IgD-negative memory B cell (primary cell): ENCODE results near the gene POU2F1. TPM values are rescaled to one million over a fixed set of nuclear protein-coding genes. Genes with fewer than 3 reads are reported as not detected.

Experiments used
- H3K27ac Mint-ChIP-seq, 3 donors: one replicate each; pipeline ENCODE4 v1.8.0; 2020 to 2022; ENCODE audit warnings: mild to moderate bottlenecking in 3 of 3, mixed read lengths in 3 of 3, moderate library complexity in 1 of 3
- H3K27me3 Mint-ChIP-seq: one replicate; pipeline ENCODE4 v1.8.0; 2021; ENCODE audit warnings: mixed read lengths
- H3K36me3 Mint-ChIP-seq: one replicate; pipeline ENCODE4 v1.8.0; 2020; ENCODE audit warnings: mild to moderate bottlenecking, mixed read lengths
- H3K4me1 Mint-ChIP-seq, 3 donors: one replicate each; pipeline ENCODE4 v1.8.0; 2020 to 2022; ENCODE audit warnings: mixed read lengths in 3 of 3, mild to moderate bottlenecking in 1 of 3
- H3K4me3 Mint-ChIP-seq, 4 donors: one replicate each; pipeline ENCODE4 v1.8.0; 2020 to 2022; ENCODE audit warnings: mild to moderate bottlenecking in 4 of 4, mixed read lengths in 4 of 4, moderate library complexity in 3 of 4
- H3K9me3 Mint-ChIP-seq, 3 donors: one replicate each; pipeline ENCODE4 v1.8.0; 2020 to 2021; ENCODE audit warnings: mixed read lengths in 3 of 3, mild to moderate bottlenecking in 1 of 3
- polyA plus RNA-seq: library from polyadenylated mRNA; unstranded; fragments of 300-500 nt; fragmentation: Illumina TruSeq; gene quantifications from one replicate; pipeline ENCODE4 v1.2.3, GENCODE V29; 2021

The POU2F1 gene
- polyA plus RNA-seq, 1 donor from 2014 or later, result 20.4 TPM

DNA sequence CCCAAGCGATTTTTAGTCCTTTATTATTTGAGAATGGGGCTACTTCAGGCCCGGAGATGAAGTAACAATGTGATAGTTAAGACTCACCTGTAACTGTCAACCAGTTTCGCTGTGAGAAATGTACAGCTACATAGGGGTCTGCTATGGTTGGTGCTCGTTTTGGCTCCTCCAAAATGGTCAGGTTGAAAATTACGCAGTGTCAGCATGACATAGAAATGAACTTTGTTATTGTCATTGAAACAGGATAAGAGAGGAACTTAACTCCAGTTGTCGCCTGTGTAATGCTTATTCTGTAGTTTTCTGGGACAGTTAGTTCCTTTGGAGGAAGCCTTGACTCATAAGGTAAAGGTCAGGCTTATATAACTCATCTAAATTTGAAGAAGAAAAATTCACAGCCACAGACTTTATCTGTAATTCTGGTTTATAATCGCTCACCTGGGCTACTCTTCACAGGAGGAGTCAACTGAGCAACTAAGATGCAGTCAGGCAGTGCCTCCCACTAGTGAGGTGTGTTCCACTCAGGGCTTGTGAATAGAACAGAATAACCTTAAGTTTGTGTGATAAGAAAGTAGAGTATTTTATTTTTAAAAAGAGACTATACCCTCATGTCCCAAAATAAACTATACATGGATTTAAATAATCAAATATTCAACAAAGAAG, 166.7 kb downstream of the POU2F1 start:
- Mint-ChIP-seq H3K9me3 (no peaks in the 10 kb centered on the region), H3K27me3 (no peaks in the 10 kb centered on the region), H3K36me3 (peaks cover 2% of the 10 kb centered on the region), H3K4me3 (no peak overlapping the region), H3K4me1 (peaks cover 0 to 1% (median 0%) of the 10 kb centered on the region in 3 donors), H3K27ac (peak overlapping the region in 2 of 3 donors; percentile 23 to 83)

- H3K4me3 Mint-ChIP-seq, result no peak overlapping the region
- H3K4me1 Mint-ChIP-seq, result peaks cover 0 to 1% (median 1%) of the 10 kb centered on the region in 3 donors
- H3K9me3 Mint-ChIP-seq, result no peaks in the 10 kb centered on the region
- H3K36me3 Mint-ChIP-seq, result peaks cover 4% of the 10 kb centered on the region
- H3K27ac Mint-ChIP-seq, result no peak overlapping the region
- H3K27me3 Mint-ChIP-seq, result no peaks in the 10 kb centered on the region
Measured at GRCh38 chr1:167388976-167389375, 168.3 kb downstream of the POU2F1 start.

GRCh38 chr1:167392200-167392696, 171.6 kb downstream of the POU2F1 start:
- Mint-ChIP-seq H3K36me3 (peaks cover 4% of the 10 kb centered on the region), H3K27me3 (no peaks in the 10 kb centered on the region), H3K4me3 (no peak overlapping the region), H3K4me1 (peaks cover 0 to 1% (median 1%) of the 10 kb centered on the region in 3 donors), H3K9me3 (no peaks in the 10 kb centered on the region), H3K27ac (no peak overlapping the region)

DNA sequence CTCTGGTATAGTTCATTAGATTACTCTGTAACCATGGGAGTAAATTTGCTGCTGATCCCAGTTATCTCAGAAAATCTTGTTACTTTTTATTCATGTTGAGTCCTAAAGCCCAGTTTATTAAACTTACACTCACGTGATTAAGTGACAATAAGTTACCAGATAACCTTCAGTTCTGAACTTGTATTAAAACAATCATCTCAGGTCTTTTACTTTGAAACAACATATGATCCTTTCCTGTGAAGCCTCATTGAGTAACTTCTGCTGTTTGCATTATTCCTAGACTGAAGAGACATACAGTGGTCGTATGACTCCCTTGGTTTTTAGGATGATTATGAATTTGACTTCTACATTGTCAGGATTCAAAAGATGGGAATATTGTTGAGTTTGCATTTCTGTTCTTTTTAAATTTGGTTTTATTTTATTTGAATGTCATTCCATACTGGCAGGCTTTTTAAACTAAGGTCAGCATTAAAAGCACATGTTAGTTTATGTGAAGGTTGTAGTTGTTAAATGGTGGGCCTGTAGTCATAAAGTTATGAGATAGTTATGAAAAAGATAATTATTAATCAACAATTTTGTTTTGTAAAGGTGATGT, 179.8 kb downstream of the POU2F1 start:
- Mint-ChIP-seq H3K9me3 (no peaks in the 10 kb centered on the region), H3K27ac (peak overlapping the region in 2 of 3 donors; percentile 22 to 24), H3K4me1 (peaks cover 0 to 1% (median 0%) of the 10 kb centered on the region in 3 donors), H3K27me3 (no peaks in the 10 kb centered on the region), H3K4me3 (no peak overlapping the region), H3K36me3 (peaks cover 3% of the 10 kb centered on the region)

- H3K36me3 Mint-ChIP-seq, result peaks cover 6% of the 10 kb centered on the region
- no peak overlapping the region for H3K4me3 Mint-ChIP-seq
- no peak overlapping the region for H3K27ac Mint-ChIP-seq
- no peaks in the 10 kb centered on the region for H3K9me3 Mint-ChIP-seq
- no peaks in the 10 kb centered on the region for H3K27me3 Mint-ChIP-seq
- H3K4me1 Mint-ChIP-seq, result peaks cover 0 to 1% (median 0%) of the 10 kb centered on the region in 3 donors
Measured at GRCh38 chr1:167401260-167401873, 180.7 kb downstream of the POU2F1 start.

DNA sequence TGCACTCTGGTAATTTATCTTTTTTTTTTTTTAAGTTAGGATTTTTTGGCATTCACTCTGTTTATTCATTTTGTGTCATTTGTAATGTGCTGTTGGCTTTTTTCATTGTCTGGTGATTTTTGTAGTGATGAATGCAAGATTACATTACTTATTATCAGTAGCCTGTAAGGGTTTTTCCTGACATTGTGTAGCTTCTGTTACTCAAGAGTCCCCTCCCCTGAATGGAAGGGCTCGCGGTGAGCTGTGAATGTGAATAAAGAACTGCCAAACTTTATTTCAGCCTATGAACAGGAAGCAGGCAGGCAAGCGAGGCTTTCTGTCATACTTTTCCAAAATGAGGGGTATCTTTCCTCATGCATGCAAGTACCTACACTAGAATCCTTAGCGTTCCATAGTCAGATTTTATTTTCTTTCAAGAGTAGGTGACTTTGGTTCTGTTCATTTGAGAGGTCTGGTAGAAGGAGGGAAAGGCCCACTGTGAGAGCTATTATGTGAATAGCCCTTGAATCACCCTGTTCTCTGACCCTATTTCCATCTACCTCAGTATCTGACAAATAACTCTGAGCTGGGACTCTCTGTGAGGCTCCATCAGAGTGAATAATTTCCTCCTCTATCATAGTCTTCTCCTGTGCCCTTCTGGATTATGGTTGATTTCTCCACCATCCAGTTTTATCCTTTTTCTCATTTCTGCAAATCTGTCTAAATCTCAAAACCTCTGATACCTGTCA, 183.6 kb downstream of the POU2F1 start:
- H3K27ac Mint-ChIP-seq, result peak overlapping the region in 2 of 3 donors; percentile 29 to 54
- no peaks in the 10 kb centered on the region for H3K9me3 Mint-ChIP-seq
- peaks cover 0 to 1% (median 0%) of the 10 kb centered on the region in 3 donors for H3K4me1 Mint-ChIP-seq
- no peak overlapping the region for H3K4me3 Mint-ChIP-seq
- H3K36me3 Mint-ChIP-seq, result peaks cover 6% of the 10 kb centered on the region
- no peaks in the 10 kb centered on the region for H3K27me3 Mint-ChIP-seq

DNA sequence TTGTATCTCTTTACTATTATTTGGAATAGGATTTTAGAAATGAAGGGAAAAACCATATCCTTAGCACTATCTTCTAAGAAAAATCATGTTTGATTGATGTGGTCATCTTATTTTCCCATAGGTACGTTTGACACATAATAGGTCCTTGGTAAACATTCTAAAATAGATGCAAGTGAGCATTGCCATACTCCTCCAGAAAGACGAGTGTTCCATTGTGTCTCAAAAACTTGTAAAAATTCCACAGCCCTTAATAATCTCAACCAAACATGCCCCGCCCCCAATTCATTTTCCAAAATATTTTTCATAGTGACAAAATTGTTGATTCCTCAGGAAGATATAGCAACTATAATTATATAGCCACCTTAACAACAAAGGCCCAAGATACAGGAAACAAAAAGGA, 184.2 kb downstream of the POU2F1 start:
- Mint-ChIP-seq H3K4me3 (no peak overlapping the region), H3K9me3 (no peaks in the 10 kb centered on the region), H3K36me3 (peaks cover 6% of the 10 kb centered on the region), H3K27ac (peak overlapping the region in 2 of 3 donors; percentile 29 to 54), H3K27me3 (no peaks in the 10 kb centered on the region), H3K4me1 (peaks cover 0 to 1% (median 0%) of the 10 kb centered on the region in 3 donors)

GRCh38 chr1:167408355-167408754, 187.7 kb downstream of the POU2F1 start:
- Mint-ChIP-seq H3K27ac (no peak overlapping the region), H3K4me3 (no peak overlapping the region), H3K36me3 (peaks cover 10% of the 10 kb centered on the region), H3K4me1 (peaks cover 6 to 10% (median 6%) of the 10 kb centered on the region in 3 donors), H3K9me3 (no peaks in the 10 kb centered on the region), H3K27me3 (no peaks in the 10 kb centered on the region)

GRCh38 chr1:167409183-167409582, 188.5 kb downstream of the POU2F1 start:
- H3K9me3 Mint-ChIP-seq, result no peaks in the 10 kb centered on the region
- no peak overlapping the region for H3K4me3 Mint-ChIP-seq
- peaks cover 11% of the 10 kb centered on the region for H3K36me3 Mint-ChIP-seq
- peaks cover 6 to 10% (median 8%) of the 10 kb centered on the region in 3 donors for H3K4me1 Mint-ChIP-seq
- no peaks in the 10 kb centered on the region for H3K27me3 Mint-ChIP-seq
- no peak overlapping the region for H3K27ac Mint-ChIP-seq

DNA sequence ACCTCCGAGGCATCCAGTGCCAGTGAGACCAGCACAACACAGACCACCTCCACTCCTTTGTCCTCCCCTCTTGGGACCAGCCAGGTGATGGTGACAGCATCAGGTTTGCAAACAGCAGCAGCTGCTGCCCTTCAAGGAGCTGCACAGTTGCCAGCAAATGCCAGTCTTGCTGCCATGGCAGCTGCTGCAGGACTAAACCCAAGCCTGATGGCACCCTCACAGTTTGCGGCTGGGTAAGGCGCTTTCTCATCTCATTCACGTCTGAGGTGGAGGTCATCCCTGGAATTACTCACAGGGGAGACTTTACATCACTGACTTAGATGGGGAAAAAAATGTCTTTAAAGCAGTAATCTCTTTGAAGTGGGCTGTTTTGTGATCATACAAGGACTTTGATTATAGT, 191.4 kb downstream of the POU2F1 start:
- Mint-ChIP-seq H3K4me1 (peaks cover 6 to 16% (median 10%) of the 10 kb centered on the region in 3 donors), H3K36me3 (peaks cover 9% of the 10 kb centered on the region), H3K4me3 (no peak overlapping the region), H3K27me3 (no peaks in the 10 kb centered on the region), H3K9me3 (no peaks in the 10 kb centered on the region), H3K27ac (peak overlapping the region in 1 of 3 donors; percentile 41)

- peak overlapping the region in 2 of 3 donors; percentile 11 to 91 for H3K27ac Mint-ChIP-seq
- H3K36me3 Mint-ChIP-seq, result peaks cover 9% of the 10 kb centered on the region
- no peaks in the 10 kb centered on the region for H3K27me3 Mint-ChIP-seq
- peaks cover 8 to 24% (median 19%) of the 10 kb centered on the region in 3 donors for H3K4me1 Mint-ChIP-seq
- H3K4me3 Mint-ChIP-seq, result no peak overlapping the region
- H3K9me3 Mint-ChIP-seq, result no peaks in the 10 kb centered on the region
Measured at GRCh38 chr1:167412920-167413319, 192.2 kb downstream of the POU2F1 start.

DNA sequence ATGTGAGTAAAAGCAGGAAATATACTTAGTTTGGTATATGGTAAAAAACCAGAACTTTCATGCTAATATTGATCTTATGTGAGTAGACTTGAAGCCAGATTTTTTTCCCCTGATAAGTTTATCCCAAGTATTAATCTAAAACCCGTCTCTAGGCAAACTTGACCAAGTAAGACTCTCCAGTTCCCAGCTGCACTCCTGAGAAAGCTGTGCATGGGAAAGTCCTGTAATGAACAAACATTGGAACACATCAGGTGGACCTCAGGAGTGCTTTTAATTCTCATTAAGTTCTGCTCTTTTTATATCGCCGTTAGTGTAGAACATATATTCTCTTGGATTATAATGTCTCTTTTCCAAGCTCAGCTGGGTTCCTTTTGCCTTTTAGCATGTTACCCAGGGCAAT, 192.6 kb downstream of the POU2F1 start:
- Mint-ChIP-seq H3K36me3 (peaks cover 9% of the 10 kb centered on the region), H3K4me3 (no peak overlapping the region), H3K27me3 (no peaks in the 10 kb centered on the region), H3K27ac (peak overlapping the region in 2 of 3 donors; percentile 11 to 91), H3K9me3 (no peaks in the 10 kb centered on the region), H3K4me1 (peaks cover 12 to 28% (median 23%) of the 10 kb centered on the region in 3 donors)

DNA sequence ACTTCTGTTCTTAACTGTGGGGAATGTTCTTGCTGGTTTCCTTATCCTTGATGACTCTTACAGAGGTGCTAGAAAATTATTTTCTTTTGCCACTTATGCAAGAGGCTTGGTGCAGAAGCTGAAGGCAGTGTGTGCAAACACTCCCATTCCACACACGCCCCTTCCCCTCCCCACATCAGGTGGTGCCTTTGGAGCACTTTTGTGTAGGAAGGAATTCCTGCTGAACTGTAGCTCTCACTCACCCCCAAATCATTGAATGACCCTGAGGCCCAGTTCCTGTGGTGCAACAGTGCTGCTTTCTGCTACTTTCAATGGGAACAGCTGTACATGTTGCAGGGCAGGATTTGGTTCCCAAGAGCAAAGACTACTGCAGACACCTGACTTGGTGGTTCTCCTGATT, 195.8 kb downstream of the POU2F1 start:
- Mint-ChIP-seq H3K27me3 (no peaks in the 10 kb centered on the region), H3K9me3 (no peaks in the 10 kb centered on the region), H3K36me3 (peaks cover 11% of the 10 kb centered on the region), H3K4me1 (peaks cover 15 to 32% (median 27%) of the 10 kb centered on the region in 3 donors), H3K27ac (peak overlapping the region in 1 of 3 donors; percentile 43), H3K4me3 (no peak overlapping the region)

DNA sequence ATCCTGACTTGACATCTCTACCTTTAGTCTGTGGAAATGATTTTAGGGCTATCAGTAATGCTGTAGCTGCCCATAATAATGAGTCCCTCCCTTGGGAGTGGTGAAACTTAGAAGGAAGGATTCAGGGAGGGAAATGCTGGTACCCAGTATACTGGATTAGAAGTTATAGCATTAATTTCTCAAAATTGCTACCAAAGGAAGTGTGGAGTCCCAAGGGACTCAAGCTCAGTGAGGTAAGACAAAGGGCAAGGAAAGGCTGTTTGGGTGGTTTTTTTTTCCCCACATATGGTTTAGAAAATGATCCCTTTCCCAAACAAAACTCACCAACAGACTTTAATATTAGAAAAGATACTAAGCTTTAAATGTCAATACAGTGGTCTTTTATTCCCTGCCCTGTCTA, 197.7 kb downstream of the POU2F1 start:
- H3K27me3 Mint-ChIP-seq, result no peaks in the 10 kb centered on the region
- H3K27ac Mint-ChIP-seq, result peak overlapping the region in 1 of 3 donors; percentile 15
- H3K4me3 Mint-ChIP-seq, result peak overlapping the region in 2 of 4 donors; percentile 3 to 23
- peaks cover 5% of the 10 kb centered on the region for H3K36me3 Mint-ChIP-seq
- no peaks in the 10 kb centered on the region for H3K9me3 Mint-ChIP-seq
- peaks cover 9 to 22% (median 20%) of the 10 kb centered on the region in 3 donors for H3K4me1 Mint-ChIP-seq

- H3K36me3 Mint-ChIP-seq, result peaks cover 4% of the 10 kb centered on the region
- H3K4me3 Mint-ChIP-seq, result no peak overlapping the region
- no peaks in the 10 kb centered on the region for H3K27me3 Mint-ChIP-seq
- peak overlapping the region in 1 of 3 donors; percentile 23 for H3K27ac Mint-ChIP-seq
- peaks cover 9 to 22% (median 18%) of the 10 kb centered on the region in 3 donors for H3K4me1 Mint-ChIP-seq
- H3K9me3 Mint-ChIP-seq, result no peaks in the 10 kb centered on the region
Measured at GRCh38 chr1:167419245-167419644, 198.6 kb downstream of the POU2F1 start.
